Gastroesophageal sphincter (tissue), 3 donors: ENCODE results near the gene TK1.
"Not testable (repeated sequence)": the region's sequence is repeated elsewhere in the genome, so short reads cannot be mapped to it uniquely, and the experiment has no call there.

Experiments
- CTCF ChIP-seq, 4 experiments: fragments of 200-600 bp in 2 of 4; fragments of 450-650 bp in 2 of 4; sonication (generic) in 1 of 4; IDR thresholded peaks; one replicate each; pipeline ENCODE4 v1.5.1; 2017 to 2019; ENCODE audit warnings: antibody characterized with exemption in 4 of 4, mild to moderate bottlenecking in 2 of 4, moderate library complexity in 2 of 4
- EP300 ChIP-seq: sonication (generic); formaldehyde crosslinking; IDR thresholded peaks from one replicate; pipeline ENCODE4 v1.6.1; 2017; ENCODE audit warnings: antibody characterized with exemption, mild to moderate bottlenecking
- POLR2A ChIP-seq, 2 donors: fragments of 450-650 bp; IDR thresholded peaks; one replicate each; pipeline ENCODE4 v1.6.1; 2017; ENCODE audit warnings: antibody characterized with exemption in 2 of 2, mild to moderate bottlenecking in 2 of 2, moderate library complexity in 1 of 2
- POLR2AphosphoS5 ChIP-seq: sonication (generic); formaldehyde crosslinking; IDR thresholded peaks from one replicate; pipeline ENCODE4 v1.6.1; 2017; ENCODE audit warnings: antibody characterized with exemption

GRCh38 chr17:78171591-78172248 is 15.1 kb downstream of the TK1 start:
- not testable (repeated sequence) for TF ChIP-seq CTCF (IDR thresholded peaks at IDR 0.05); POLR2A (IDR thresholded peaks at IDR 0.05); EP300; POLR2AphosphoS5
